IPS-NIHi7 (cell line): ENCODE data around the gene DNLZ.

Source experiments
- DNase-seq: peaks from one replicate; pipeline ENCODE4 v3.0.0; 2012; ENCODE audit warnings: mixed read lengths; ENCODE audit errors: extremely low spot score

The DNLZ gene

DNA sequence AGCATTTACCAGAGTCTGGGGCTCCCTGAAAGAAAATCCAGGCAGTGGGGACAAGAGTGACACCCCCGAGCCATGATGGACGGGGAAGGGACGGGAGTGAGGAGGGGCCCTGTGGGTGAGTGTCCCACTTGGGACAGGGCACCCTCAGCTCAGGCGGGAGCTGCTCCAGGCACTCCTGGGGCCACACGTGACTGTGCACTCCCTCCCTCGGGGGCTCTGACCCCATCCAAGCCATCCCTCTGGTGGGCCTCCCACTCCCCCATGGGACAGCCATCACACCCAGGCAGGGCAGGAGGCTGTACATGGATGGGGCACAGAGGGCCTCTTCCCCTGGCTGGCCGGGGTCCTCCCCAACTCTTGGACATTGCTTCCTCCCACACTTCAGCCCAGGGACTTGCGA lies 12.9 kb upstream of the DNLZ start:
- no peak for DNase-seq

DNA sequence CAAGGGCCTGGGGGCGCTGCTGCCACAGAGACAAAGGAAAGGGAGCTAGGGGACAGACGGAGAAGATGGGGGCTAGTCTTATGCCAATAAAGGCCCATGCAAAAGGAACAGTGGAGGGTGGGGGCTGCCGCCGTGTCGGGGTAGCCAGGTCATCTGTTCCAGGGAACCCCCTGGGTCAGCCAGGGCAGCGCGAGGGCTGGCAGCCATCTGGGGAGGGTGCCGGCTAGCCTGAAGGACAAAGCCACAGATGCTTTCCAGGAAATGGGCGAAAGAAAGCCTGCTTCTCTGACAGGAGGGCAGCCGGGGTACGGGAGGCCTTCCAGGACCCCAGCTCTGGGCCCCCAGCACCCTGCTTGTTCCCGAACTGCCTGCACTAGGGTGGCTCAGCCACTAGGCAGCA lies 11.6 kb upstream of the DNLZ start:
- no peak for DNase-seq

DNA sequence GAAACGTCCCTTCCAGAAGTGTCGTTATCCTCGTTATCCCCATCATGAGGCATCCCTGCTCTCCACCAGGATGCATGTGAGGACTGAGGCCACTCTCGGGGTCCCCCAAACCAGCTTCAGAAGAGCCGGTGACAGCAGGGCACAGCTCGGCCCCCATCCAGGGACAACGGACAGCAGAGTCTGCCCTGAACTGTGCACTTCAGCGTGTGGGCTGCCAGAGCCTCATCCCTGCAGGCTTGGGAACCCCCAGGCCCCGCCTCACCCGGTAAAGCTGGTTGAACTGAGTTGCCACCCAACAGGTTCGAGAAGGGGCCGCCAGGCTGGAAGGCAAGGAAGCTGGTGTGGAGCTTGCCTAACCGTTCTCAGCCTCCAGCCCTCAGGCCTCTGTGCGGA lies 10.6 kb upstream of the DNLZ start:
- no peak for DNase-seq

DNA sequence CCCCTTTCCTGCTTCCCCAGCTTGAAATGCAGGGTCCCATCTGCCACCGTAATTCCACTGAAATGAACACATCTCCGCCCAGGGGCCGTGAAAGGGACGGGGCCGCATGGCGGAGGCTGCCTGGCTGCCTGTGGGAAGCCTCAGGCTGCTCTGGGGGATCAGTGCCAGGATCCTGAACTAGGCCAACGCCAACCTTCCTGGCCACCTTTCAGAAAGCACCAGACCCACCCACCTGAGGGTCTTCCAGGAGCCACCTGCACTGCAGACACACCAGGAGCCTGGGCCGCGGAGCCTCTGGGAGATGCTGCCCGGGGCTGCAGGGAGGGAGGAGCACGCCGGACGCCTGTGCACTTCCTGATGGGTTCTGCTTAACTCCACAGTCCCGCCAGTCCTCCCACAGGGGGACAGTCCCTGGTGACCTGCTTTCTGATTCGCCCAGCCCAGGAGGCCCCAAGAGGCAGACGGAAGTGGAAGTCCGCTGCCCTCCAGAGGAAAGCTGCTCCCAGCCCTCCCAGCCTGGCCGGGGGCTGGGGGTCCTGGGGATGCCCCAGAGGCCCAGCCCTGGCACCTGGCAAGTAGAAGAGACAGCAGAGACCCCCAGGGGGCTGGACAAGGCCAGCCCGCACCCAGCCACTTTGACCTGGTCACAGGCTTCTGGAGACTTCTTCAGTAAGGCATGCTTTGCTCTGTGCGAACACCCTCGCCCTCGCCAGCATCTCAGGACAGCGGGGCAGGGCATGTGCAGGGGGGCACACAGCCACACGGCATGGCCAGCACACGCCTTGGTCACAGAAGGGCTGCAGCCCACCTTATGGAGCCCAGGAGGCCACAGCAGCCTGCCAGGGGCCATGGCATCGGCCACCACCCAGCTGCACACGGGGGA lies 10.0 kb upstream of the DNLZ start, which contains the start of gene CARD9:
CARD9 (minus strand) TSS at position 370 of the 883 bp plus-strand sequence. CDS start 1,591 bp downstream, outside the sequence.
- no peak for DNase-seq

DNA sequence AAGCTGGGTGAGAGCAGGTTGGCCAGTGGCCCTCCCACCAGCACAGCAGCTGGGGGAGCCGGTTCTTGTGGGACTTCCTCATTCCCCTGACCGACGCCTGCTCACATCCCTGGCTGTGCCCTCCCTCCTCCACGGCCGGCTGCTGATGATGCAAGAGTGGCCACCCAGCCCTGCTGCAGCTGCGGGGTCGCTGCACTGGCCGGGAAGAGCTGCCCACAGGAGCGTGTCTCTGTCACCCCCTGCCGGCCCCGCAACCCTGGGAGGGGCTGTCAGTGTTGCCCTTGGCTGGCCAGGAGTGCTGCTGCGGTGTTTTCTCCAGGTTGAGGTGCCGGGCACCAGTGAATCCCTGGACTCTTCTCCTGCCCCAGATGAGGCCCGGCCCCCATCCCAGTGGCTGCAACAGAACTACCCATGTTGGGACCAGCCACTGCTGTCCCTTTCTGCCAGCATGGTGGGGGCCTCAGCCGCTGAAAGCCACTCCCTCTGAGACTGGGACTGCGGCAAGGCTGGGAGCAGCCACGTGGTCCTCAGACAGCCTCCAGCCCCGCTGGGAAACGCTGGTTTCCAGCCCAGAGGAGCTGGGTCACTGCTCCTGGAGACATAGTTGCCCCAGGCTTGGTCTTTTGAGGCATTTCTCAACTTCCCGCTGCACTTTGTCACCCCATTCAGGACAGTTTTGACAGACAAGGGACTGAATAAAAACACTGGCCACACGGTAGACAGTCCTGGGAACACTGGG lies 9.2 kb upstream of the DNLZ start:
- peak; percentile 28 for DNase-seq

DNA sequence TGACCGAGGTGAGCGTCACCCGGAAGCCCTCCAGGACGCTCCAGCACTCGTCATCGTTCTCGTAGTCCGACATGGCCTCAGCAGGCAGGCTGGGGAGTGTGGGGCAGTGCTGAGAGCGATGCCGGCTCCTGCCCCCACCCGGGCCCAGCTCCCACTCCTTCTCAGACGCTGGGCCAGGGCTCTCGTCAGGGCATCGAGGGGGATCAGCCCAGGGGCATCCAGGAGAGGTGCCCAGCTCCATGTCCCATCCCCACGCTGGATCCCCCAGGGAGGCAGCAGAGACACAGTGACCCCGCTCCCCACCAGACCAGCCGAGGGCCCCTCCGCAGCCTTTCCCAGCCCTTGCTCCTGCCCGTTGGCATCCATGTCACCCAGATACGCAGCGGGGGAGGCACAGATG lies 8.5 kb upstream of the DNLZ start:
- DNase-seq, result no peak

DNA sequence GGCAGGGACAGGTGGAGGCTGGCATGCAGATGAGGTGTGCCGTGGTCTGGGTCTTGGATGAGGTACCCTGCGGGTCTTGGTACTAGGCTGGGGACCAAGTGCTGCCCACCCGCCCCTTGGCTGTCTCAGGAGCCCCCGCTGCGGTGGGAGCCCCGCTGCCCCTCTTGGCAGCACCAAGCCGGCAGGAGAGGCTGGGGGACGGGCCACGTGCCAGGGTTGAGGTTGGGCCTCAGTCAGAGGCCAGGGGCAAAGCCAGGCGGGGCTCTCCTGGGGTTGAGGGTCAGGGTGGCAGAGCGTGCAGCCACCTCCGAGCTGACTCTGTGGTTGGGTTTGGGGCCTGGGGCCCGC lies 8.0 kb upstream of the DNLZ start:
- no peak for DNase-seq

DNA sequence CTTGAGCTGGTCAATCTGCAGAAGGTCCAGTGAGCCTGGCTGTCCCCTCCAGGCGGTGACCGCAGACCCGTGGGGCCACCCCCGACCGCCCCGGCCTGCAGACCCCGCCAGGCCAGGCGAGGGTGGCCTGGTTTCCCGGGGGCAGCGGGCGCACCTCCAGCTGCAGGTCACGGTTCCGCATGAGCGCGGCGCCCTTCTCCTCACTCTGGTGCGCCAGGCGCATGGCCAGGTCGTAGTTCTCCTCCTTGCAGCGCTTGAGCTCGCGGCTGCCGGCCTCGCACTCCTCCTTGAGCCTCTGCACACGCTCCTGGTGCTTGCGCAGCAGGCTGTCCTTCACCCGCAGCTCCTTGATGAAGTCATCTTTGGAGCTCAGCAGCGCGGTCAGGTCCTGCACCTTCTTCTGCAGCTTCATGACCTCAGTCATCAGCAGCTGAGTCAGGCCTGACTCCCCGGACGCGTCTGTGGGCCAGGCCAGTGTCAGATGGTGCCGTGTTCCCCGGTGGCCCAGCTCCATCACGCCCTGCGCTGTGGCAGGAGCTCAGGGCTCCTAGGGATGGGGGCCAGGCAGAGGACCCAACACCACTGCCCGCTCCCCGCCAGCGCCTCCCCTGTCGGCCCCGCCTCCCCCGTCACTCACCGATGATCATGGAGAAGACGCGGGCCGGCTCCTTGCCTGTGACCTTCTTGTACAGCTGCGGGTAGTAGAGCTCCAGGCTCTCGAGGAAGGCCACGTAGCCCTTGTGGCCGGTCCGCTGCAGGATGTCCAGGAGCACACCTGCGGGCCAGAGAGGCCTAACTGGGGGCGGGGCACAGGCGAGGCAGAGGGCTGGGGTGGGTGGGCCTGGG lies 7.4 kb upstream of the DNLZ start:
- no peak for DNase-seq

DNA sequence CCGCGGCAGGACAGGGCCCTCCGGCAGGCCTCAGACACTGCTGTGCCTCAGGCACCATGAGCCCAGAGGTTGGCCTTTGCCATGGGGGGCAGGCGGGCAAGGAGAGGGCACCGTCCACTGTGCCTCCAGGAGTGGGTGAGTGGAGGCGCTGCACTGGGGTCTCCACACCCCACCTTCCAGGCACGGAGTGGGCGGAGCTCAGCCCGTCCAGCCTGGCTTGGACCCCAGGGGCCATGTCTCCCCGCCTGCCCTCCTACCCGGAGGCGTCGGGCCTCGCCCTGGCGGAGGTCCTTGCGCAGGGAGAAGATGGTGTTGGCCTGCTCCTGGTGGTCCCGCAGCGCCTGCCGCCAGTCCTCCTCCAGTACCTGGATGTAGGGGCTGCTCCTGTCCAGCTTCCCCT lies 6.5 kb upstream of the DNLZ start:
- DNase-seq, result no peak

DNA sequence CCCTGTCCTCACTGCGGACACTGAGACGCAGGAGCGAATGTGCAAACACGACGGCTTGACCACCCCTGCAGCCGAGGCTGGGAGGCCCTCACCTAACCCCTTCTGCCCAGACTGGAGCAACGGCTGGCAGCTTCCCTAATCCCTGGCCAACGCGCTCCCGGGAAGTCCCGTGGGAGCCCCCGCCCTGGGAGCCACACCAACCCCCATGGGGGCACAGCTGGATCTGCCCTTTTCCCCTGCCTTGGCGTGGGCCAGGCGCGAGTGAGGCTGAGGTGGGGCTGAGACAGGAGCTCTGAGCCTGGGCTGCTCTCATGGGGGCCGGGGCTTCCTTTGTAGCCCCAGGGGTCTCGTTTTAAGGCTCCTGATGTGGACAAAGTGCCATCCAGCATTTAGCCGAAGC lies 4.6 kb upstream of the DNLZ start:
- no peak for DNase-seq

DNA sequence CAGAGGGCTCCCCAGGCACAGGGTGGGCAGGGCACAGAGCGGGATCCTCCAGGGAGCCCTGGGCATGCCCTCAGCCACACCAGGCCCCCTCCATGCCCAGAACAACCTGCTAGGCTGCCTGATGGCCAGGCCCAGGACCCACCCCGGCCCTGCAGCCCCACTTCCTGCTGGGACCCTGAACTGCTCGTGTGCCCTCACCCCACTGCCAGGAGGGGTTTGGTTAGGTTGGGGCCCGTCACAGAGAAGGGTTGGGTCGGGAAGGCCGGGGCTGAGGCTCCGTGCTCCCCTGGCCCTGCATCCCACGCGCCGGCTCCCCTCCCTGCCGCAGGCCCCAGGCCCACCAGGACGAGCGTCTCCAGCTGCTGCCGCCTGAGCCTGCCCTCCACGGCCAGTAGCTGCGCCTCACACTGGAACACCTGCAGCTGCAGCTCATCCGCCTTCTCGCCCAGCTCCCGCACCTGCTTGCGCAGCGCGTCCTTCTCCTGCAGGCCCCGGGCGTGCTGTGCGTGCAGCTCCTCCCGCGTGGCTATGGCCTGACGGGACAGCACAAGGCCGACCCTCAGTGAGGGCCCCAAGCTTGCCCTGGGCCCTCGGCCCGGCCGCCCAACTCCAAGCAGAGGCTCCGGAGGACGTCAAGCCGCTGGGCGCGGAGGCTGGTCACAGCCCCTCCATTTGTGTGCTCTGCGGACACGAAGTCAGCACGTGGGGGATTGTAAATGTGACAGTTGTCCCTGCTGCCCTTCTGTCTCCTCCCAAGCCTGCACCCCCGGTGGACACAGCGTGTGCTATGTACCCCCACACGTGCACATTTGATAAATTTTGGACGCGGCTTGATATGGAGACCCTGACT lies 4.0 kb upstream of the DNLZ start:
- no peak for DNase-seq

DNA sequence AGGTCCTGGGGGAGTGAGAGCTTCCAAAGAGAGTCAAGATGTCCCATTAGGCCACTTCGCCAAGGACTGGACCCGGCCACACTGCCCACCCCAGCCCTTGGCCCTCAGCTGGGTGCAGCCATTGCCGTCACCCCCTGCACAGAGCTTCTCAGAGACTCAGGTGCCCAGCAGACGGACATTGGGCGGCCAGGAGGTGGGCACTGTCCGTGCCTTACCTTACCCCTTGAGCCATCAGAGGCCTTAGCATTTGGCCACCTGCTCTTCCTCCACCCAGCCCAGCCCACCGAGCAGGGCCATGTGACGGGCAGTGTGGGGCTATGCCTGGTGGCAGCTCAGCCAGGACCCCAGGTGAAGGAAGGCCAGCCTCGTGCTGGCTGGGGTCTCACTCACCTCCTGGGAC lies 3.3 kb upstream of the DNLZ start:
- no peak for DNase-seq

DNA sequence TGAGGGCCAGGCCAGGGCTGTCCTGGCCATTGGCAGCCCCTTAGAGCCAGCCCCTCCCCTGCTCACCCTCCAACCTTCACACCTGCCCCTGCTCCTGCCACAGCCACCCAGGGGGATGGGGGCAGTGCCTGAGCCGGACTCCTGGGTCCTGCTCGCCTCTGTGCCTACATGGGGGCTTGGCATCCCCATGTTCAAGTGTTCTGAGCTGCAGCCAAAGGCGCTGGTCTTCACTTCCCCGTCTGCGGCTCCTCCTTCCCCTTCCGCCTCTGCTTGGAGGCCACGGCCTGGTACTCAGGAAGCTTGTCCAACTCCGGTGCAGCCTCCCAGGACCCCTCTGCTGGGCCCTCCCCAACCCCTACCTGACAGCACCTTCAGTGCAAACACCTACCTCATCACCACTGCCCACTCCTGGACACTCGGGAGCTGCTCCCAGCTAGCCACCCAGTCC lies 2.3 kb upstream of the DNLZ start:
- DNase-seq, result no peak

DNA sequence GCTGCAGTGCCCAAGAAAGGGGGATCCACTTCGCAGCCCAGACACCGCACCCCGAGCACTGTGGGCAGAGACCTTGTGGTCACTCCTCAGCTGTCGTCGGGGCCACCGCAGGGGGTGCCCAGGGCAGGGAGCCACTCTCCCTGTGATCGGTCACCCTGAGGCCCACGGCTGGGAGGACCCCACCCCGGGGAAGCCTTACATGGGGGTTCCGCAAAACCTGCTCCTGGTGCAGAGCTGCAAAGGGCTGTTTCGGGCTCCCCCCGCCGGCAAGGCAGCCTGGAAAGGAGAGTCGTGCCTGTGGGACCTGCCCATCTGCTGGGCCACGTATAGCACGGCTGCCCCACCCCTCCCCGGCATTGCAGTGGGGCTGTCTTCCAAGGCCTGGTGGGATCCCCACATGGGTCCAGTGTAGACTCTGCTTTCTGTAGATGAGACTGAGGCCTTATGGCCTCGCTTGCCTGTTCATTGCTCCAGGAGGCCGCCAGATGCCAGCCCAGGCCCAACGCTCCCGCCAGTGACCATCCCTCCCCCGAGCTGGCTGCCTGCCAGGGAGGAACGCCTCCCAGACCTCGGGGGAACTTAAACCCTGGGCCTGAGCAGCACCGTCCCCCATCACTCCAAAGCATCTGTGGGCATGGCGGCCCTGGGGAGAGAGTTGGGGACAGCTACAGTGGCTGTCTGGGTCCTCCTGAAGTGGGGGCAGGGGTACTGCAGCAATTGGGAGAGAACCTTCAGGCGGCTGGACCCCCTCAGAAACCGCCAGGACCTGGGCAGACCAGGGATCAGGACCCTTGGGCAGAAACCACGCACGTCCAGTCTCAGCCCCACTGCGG lies 1.6 kb upstream of the DNLZ start:
- DNase-seq, result no peak

DNA sequence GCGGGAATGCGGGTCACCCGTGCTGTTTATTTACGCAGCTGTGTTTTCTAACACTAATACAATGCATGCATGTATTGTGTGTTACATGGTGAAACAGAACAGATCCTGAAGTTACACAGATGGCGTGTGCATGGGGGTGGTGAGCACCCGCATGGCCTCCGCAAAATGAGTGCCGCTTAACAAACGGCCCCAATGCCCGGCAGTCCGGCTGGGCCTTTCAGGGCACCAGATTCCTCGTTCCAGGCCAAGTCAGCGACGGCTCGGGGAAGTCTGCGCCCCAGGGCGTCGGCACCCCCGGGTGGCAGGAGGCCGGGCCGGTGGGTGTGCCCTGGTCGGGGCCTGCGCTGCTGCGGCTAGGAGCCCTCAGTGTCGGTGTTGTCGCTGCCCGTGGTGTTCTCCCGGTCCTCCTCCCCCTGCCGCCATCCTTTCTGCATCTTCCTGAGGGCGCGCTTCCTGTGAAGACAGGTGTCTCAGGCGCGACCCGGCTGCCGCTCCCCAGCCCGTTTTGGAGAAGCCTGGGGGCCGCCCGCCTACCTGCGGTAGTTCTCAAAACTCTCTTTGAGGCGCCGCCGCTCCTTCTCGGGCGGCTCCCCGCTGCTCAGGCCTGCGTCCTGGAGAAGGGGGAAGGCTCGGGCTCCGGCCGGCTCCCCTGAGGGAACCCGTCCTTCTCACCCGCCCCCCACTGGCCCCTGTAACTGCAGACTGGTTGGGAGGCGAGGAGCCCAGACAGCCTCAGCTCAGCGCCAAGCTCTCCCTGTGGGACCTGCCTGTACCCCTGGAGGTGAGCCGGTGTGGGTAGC lies 605 bp upstream of the DNLZ start:
- DNase-seq, result no peak

DNA sequence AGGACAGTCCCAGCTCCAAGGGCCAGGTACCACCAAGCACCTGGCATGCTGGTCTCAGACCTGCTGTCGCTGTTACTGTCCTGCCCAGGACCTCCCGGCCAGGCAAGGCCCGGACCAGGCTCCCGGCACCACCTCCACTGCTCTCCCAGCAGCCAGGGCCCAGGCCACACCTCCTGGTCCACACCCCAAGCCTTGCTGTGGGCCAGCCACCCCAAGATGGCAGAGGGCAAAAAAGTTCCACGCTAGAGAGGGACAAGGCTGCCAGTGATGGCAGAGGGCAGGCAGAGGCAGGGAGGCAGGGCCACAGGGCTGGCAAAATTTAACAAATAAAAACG lies 1.1 kb downstream of the DNLZ start:
- no peak for DNase-seq

DNA sequence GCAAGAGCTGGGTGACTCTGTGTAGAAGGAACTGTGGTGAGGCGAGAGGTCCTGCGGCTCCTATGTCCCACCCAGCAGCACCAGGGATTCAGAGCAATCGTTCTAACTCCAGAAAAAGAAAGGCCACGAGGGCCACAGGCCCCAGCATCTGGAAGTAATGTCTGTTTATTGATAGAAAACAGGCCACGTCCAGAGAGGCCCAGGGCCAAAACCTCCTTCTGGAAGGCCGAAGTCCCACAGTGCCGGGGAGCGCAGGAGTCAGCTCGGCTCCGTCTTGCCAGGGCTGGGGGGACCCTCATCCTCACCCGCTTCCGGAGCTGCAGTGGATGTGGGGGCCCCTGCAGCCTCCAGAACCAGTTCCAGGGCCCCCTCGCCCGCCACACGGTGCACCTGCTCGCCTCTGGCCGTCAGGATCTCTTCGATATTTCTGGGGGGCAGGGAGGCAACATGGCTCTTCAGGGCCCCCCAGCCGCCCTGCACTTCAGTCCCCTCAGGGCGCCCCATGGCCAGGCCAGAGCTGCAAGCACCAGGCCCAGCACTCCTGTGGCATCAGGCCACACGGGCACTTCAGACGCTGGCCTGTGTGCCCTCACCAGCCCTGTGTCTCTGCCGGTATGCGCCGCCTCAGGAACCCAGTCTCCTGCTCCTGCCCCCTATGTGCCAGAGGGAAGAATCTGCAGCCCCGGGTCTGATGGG lies 1.6 kb downstream of the DNLZ start:
- DNase-seq, result no peak

DNA sequence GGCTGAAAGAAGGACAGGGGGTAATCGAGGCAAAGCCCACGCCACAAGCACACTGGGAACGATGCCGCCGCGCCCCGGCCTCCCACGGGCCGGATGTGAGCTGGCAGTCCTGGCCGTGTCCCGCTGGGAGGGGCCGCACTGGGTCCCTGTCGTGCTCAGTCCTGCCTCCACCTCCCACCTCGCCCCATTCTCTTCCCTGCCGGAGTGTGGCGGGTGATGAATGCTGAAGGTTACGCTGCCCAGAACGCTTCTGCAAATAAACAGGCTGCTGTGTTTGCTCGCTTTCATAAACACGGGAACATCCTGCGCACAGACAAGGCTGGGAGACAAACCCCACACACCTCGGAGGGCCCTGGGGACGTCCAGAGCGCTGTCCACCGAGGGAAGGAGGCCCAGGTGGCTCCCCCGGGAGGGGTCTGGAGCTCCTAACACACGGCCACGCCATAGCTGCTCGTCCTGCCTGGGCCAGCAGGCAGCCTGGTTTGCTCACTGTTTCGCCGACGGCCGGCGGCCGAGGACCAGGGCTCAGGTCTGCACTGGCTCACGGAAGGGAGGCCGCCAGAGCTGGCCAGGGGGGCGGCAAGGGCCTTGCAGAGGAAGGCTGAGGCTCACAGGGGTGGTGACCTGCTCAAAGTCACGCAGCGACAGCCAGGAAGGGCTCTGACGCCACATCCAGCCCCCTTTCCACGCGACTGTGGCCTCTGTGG lies 2.3 kb downstream of the DNLZ start:
- no peak for DNase-seq
